Measurements from ENCODE around the gene HS3ST2. TPM values are rescaled to one million over a fixed set of nuclear protein-coding genes. Genes with fewer than 3 reads are reported as not detected.

Gene HS3ST2
- total and polyA plus RNA-seq, 8 donors, result 0.10 to 2.7 (median 0.40) TPM; not detected in 2

DNA sequence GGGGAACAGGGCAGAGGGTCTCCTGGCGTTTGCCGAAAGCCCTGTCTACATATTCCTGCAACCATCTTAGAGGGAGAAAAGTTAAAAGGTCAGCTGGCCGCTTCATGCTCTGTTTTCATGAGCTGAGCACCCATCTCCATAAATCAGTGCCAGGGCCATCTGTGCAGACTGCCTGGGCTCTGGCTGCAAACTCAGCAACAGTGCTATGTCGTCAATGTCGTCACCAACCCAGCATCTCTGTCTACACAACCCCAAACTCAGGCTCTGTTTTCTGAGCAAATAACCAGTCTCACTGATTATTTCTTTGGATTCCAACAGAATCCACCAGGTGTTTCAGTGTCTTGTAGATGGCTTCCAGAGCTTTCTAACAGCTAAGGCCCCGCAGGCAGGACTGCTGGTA, 65.0 kb downstream of the HS3ST2 start:
- Histone ChIP-seq H3K4me1 (no peaks in the 10 kb centered on the region), H3K27ac (no peak overlapping the region), H3K27me3 (peaks cover 0 to 38% (median 12%) of the 10 kb centered on the region in 3 donors), H3K9me3 (no peaks in the 10 kb centered on the region), H3K4me3 (no peak overlapping the region), H3K36me3 (no peaks in the 10 kb centered on the region)
- 49 to 74% (median 68%) methylated on average over 6 of the region's 6 CpGs for WGBS, 5 donors
- intact Hi-C loops (cut with DNase I; ENCODE audit: low total_unique reads), result no loop called here
- TF ChIP-seq, protein P1, sequence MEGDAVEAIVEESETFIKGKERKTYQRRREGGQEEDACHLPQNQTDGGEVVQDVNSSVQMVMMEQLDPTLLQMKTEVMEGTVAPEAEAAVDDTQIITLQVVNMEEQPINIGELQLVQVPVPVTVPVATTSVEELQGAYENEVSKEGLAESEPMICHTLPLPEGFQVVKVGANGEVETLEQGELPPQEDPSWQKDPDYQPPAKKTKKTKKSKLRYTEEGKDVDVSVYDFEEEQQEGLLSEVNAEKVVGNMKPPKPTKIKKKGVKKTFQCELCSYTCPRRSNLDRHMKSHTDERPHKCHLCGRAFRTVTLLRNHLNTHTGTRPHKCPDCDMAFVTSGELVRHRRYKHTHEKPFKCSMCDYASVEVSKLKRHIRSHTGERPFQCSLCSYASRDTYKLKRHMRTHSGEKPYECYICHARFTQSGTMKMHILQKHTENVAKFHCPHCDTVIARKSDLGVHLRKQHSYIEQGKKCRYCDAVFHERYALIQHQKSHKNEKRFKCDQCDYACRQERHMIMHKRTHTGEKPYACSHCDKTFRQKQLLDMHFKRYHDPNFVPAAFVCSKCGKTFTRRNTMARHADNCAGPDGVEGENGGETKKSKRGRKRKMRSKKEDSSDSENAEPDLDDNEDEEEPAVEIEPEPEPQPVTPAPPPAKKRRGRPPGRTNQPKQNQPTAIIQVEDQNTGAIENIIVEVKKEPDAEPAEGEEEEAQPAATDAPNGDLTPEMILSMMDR (IDR thresholded peaks at IDR 0.05), result no peak
- no peak for TF ChIP-seq POLR2A (IDR thresholded peaks at IDR 0.05)
- DNase-seq, result peak in 1 of 2 donors; percentile 7

DNA sequence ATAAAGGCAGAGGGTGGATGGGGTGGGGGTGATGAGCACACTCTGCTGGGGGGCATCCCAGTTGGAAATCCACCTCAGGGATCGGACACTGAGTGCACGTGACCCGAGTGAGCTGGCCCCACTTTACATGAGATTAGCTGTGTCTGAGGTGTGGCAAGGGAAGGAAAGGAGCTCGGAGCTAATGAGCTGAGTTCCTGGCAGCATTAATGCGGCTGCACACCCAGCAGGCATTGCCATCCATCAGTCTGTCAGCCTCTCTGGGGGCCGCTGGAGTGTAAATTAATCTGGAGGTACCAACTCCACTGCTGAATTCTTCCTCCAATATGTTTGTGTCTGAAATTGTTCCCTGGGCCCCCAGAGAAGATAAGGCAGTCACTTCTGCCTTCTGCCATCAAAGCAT, 65.5 kb downstream of the HS3ST2 start:
- no peaks in the 10 kb centered on the region for H3K9me3 ChIP-seq
- DNase-seq, result no peak
- H3K4me1 ChIP-seq, result no peaks in the 10 kb centered on the region
- no peaks in the 10 kb centered on the region for H3K36me3 ChIP-seq
- WGBS, 5 donors, result 32 to 52% (median 49%) methylated on average over 5 to 6 of the region's 6 CpGs
- no peak overlapping the region for H3K27ac ChIP-seq
- no peak overlapping the region for H3K4me3 ChIP-seq
- intact Hi-C loops (cut with DNase I; ENCODE audit: low total_unique reads), result no loop called here
- TF ChIP-seq EP300 (IDR thresholded peaks at IDR 0.05) (no peak), POLR2A (IDR thresholded peaks at IDR 0.05) (no peak)
- H3K27me3 ChIP-seq, result peaks cover 0 to 38% (median 12%) of the 10 kb centered on the region in 3 donors

DNA sequence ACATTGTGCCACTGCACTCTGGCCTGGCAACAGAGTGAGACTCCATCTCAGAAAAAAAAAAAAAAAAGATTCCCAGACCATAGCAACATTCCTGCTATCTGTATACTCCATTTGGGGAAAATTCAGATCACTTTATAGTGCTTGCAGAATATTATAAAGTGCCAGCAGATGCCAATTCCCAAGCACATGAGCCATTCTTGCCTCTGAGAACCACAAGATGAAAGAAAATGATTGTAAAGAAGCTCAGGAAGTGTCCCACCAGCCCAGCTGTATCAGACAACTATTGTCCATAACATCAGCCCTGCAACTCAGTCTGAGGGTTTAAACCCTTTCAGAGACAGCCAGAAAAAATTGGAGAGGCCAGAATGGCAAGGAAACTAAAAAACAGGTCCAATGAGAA, 69.0 kb downstream of the HS3ST2 start:
- Histone ChIP-seq H3K9me3 (no peaks in the 10 kb centered on the region), H3K4me3 (no peak overlapping the region), H3K4me1 (no peaks in the 10 kb centered on the region), H3K27ac (no peak overlapping the region), H3K27me3 (peaks cover 0 to 26% (median 12%) of the 10 kb centered on the region in 3 donors), H3K36me3 (no peaks in the 10 kb centered on the region)
- no peak for TF ChIP-seq POLR2AphosphoS5 (IDR thresholded peaks at IDR 0.05)
- TF ChIP-seq EP300 (IDR thresholded peaks at IDR 0.05), result no peak
- no peak for TF ChIP-seq POLR2A (IDR thresholded peaks at IDR 0.05)
- intact Hi-C loops (cut with DNase I; ENCODE audit: low total_unique reads), result no loop called here
- DNase-seq, result no peak

DNA sequence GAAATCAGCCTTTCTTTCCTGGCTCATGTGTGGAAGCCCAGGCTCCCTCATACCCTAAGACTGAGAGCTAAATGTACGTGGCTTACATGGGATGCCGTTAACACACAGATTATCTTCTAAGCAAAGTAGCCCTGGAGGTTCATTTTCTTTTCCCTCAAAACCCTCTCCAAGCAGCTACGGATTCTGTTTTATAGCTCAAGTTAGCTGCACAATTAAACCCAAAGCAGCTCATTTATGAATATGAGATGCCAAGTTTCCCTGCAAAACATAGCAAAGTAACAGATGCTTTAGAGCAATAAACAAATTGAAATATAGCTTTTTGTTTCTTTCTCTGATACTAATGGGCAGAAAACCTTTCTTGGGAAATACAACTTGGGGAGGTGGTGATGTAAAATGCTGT, 72.0 kb downstream of the HS3ST2 start:
- 81 to 86% (median 85%) methylated on average over 3 of the region's 3 CpGs for whole genome bisulfite sequencing, 5 donors
- H3K4me1 ChIP-seq, result no peaks in the 10 kb centered on the region

DNA sequence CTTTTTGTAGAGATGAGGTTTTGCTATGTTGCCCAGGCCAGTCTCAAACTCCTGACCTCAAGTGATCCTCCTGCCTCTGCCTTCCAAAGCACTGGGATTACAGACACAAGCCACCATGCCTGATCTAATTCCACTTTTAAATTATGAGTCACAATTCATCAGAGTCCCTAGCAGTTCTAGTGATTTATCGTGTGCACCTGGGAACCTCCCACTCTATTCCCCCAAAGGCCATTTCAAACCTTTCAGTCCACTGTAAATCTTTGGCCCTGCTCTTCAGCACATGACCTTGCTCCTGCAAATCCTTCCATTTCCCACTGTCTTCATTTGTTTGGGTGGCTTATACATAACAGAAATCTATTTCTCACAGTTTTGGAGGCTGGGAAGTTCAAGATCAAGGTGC, 73.0 kb downstream of the HS3ST2 start:
- DNase-seq, result no peak
- no peak overlapping the region for H3K27ac ChIP-seq
- H3K27me3 ChIP-seq, result peaks cover 0 to 17% (median 0%) of the 10 kb centered on the region in 3 donors
- no peaks in the 10 kb centered on the region for H3K4me1 ChIP-seq
- TF ChIP-seq, protein P1 (IDR thresholded peaks at IDR 0.05), result no peak
- no peak for TF ChIP-seq POLR2AphosphoS5 (IDR thresholded peaks at IDR 0.05)
- no peak for TF ChIP-seq EP300 (IDR thresholded peaks at IDR 0.05)
- TF ChIP-seq POLR2A (IDR thresholded peaks at IDR 0.05), result no peak
- intact Hi-C loops (cut with DNase I; ENCODE audit: low total_unique reads), result no loop called here
- 80 to 100% (median 86%) methylated on average over 1 of the region's 1 CpG for WGBS, 5 donors
- H3K4me3 ChIP-seq, result no peak overlapping the region
- no peaks in the 10 kb centered on the region for H3K36me3 ChIP-seq
- H3K9me3 ChIP-seq, result no peaks in the 10 kb centered on the region

More for the DNA sequence above, 72.0 kb downstream of the HS3ST2 start:
- peaks cover 0 to 17% (median 0%) of the 10 kb centered on the region in 3 donors for H3K27me3 ChIP-seq
- no peaks in the 10 kb centered on the region for H3K9me3 ChIP-seq
- no peak overlapping the region for H3K4me3 ChIP-seq
- DNase-seq, result no peak
- intact Hi-C loops (cut with DNase I; ENCODE audit: low total_unique reads), result no loop called here
- TF ChIP-seq, protein P1 (IDR thresholded peaks at IDR 0.05), result no peak
- TF ChIP-seq POLR2A (IDR thresholded peaks at IDR 0.05), result no peak
- no peak for TF ChIP-seq EP300 (IDR thresholded peaks at IDR 0.05)
- no peak for TF ChIP-seq POLR2AphosphoS5 (IDR thresholded peaks at IDR 0.05)
- H3K27ac ChIP-seq, result no peak overlapping the region
- H3K36me3 ChIP-seq, result no peaks in the 10 kb centered on the region

Measured in stomach (tissue), 9 donors.